ENCODE data around the gene HBS1L. TPM values are rescaled to one million over a fixed set of nuclear protein-coding genes. Genes with fewer than 3 reads are reported as not detected.

The HBS1L gene
- total RNA-seq, 1 donor: 177 TPM

GRCh38 chr6:135008072-135008940, 46.3 kb downstream of the HBS1L start:
- no peak overlapping the region for H3K4me3 ChIP-seq (ENCODE audit: low read length)
- H3K4me1 ChIP-seq (ENCODE audit: insufficient read depth, low read length): no peaks in the 10 kb centered on the region
- no peaks in the 10 kb centered on the region for H3K27me3 ChIP-seq (ENCODE audit: insufficient read depth, low read length)
- H3K9me3 ChIP-seq (ENCODE audit: low read depth, low read length): no peaks in the 10 kb centered on the region

DNA sequence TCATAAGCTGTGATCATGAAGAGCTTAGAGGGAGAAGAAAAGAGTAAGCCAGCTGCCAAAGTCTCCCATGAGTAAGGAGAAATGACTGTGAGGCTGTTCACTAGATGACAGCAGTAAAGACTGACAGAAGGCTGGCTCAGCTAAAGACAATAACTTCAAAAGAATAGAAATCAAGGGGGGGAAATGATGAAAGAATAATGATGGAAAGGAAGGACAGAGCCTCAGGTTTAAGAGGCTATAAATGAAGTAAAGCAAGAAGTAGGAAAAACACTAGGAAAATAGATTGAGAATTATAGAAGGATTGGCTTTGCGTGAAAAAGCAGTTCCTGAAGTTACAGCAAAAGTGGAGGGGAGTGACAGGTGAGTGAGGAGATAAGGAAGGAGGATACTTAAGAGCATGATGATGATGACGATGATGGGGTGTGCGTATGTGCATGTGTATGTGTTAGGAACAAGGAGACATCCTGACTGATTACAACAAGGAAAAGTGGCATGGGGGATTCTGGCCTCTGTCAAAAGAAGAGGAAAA, 48.2 kb downstream of the HBS1L start:
- Histone ChIP-seq H3K4me1 (ENCODE audit: insufficient read depth, low read length) (no peaks in the 10 kb centered on the region), H3K9me3 (ENCODE audit: low read depth, low read length) (no peaks in the 10 kb centered on the region), H3K4me3 (ENCODE audit: low read length) (no peak overlapping the region), H3K27me3 (ENCODE audit: insufficient read depth, low read length) (no peaks in the 10 kb centered on the region)

- Histone ChIP-seq H3K4me1 (ENCODE audit: insufficient read depth, low read length) (no peaks in the 10 kb centered on the region), H3K4me3 (ENCODE audit: low read length) (no peak overlapping the region), H3K27me3 (ENCODE audit: insufficient read depth, low read length) (no peaks in the 10 kb centered on the region), H3K9me3 (ENCODE audit: low read depth, low read length) (no peaks in the 10 kb centered on the region)
These were observed 50.2 kb downstream of the HBS1L start for GRCh38 chr6:135004399-135004798.

- no peak overlapping the region for H3K4me3 ChIP-seq (ENCODE audit: low read length)
- H3K4me1 ChIP-seq (ENCODE audit: insufficient read depth, low read length): no peaks in the 10 kb centered on the region
- H3K9me3 ChIP-seq (ENCODE audit: low read depth, low read length): no peaks in the 10 kb centered on the region
- no peaks in the 10 kb centered on the region for H3K27me3 ChIP-seq (ENCODE audit: insufficient read depth, low read length)
These were observed 51.5 kb downstream of the HBS1L start for GRCh38 chr6:135002974-135003703.

GRCh38 chr6:135002229-135002844, 52.3 kb downstream of the HBS1L start:
- Histone ChIP-seq H3K9me3 (ENCODE audit: low read depth, low read length) (no peaks in the 10 kb centered on the region), H3K4me3 (ENCODE audit: low read length) (no peak overlapping the region), H3K27me3 (ENCODE audit: insufficient read depth, low read length) (no peaks in the 10 kb centered on the region)

DNA sequence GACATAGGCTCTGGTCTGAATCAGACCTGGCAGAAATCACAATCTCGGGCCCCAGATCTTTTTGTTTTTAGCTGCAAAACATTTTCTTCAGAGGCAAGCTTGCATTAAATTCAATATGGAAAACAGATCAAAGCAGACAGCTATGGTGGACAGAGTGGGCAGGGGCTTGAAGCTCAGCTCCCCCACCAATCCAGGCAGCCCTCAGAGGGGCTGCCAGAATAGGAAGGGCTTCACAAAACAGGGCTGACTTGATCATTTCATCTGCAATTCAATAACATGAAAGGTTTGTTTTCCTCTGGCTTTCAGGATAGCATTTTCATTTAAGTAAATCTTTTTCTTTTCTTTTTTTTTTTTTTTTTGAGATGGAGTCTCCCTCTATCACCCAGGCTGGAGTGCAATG, 55.5 kb downstream of the HBS1L start:
- Histone ChIP-seq H3K9me3 (ENCODE audit: low read depth, low read length) (no peaks in the 10 kb centered on the region), H3K27me3 (ENCODE audit: insufficient read depth, low read length) (no peaks in the 10 kb centered on the region), H3K4me1 (ENCODE audit: insufficient read depth, low read length) (no peaks in the 10 kb centered on the region), H3K4me3 (ENCODE audit: low read length) (no peak overlapping the region)

More at GRCh38 chr6:135002229-135002844, 52.3 kb downstream of the HBS1L start:
- no peaks in the 10 kb centered on the region for H3K4me1 ChIP-seq (ENCODE audit: insufficient read depth, low read length)

- H3K9me3 ChIP-seq (ENCODE audit: low read depth, low read length): no peaks in the 10 kb centered on the region
- no peaks in the 10 kb centered on the region for H3K27me3 ChIP-seq (ENCODE audit: insufficient read depth, low read length)
- H3K4me1 ChIP-seq (ENCODE audit: insufficient read depth, low read length): no peaks in the 10 kb centered on the region
- H3K4me3 ChIP-seq (ENCODE audit: low read length): no peak overlapping the region
These were observed 57.3 kb downstream of the HBS1L start for GRCh38 chr6:134997133-134997995.

DNA sequence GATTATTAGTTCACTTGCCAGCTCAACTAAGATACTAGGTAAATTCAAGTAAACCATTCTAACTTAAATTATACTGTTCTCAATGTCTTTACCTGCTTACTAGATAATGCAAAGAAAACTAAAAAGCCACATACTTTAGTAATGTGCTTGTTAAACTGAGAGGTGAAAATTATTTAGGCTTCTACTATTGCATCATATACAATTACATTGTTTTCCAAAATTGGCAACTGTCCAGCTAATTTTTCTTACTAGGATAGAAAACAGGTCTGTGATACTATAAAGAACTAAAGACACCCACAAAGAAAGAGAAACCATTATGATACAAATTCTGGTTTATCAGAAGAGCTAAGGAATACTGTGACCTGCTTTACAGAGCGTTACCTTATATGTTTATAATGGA, 59.1 kb downstream of the HBS1L start:
- Histone ChIP-seq H3K4me3 (ENCODE audit: low read length) (no peak overlapping the region), H3K4me1 (ENCODE audit: insufficient read depth, low read length) (no peaks in the 10 kb centered on the region), H3K9me3 (ENCODE audit: low read depth, low read length) (no peaks in the 10 kb centered on the region), H3K27me3 (ENCODE audit: insufficient read depth, low read length) (no peaks in the 10 kb centered on the region)

DNA sequence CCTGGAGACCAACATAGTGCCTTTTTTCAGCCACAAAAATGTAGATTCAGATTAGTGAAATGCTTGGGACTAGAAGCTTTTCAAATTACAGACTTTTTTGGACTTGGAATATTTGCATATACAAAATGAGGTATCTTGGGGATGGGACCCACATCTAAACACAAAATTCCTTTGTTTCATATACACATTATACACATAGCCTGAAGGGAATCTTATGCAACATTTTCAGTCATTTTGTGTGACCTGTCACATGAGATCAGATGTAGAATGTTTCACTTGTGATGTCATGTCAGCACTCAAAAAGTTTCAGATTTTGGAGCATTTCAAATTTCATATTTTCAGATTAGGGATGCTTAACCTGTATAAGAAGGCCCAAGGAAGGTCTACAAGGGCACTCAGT, 60.2 kb downstream of the HBS1L start:
- Histone ChIP-seq H3K4me3 (ENCODE audit: low read length) (no peak overlapping the region), H3K27me3 (ENCODE audit: insufficient read depth, low read length) (no peaks in the 10 kb centered on the region), H3K4me1 (ENCODE audit: insufficient read depth, low read length) (no peaks in the 10 kb centered on the region), H3K9me3 (ENCODE audit: low read depth, low read length) (no peaks in the 10 kb centered on the region)

DNA sequence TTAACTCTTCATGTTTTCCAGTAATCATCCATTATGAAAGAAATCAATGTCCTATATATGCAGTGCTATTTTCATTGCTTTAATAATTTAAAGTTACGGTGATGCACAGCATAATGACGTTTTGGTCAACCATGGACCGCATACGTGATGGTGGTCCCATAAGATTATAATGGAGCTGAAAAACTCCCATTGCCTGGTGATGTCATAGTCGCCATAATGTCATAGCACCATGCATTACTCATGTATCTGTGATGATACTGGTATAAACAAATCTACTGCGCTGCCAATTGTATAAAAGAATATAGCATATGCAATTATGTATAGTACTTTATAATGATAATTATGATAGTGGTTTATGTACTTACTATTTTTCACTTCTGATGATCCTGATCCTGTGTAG, 62.5 kb downstream of the HBS1L start:
- Histone ChIP-seq H3K4me1 (ENCODE audit: insufficient read depth, low read length) (no peaks in the 10 kb centered on the region), H3K4me3 (ENCODE audit: low read length) (no peak overlapping the region), H3K9me3 (ENCODE audit: low read depth, low read length) (no peaks in the 10 kb centered on the region), H3K27me3 (ENCODE audit: insufficient read depth, low read length) (no peaks in the 10 kb centered on the region)

DNA sequence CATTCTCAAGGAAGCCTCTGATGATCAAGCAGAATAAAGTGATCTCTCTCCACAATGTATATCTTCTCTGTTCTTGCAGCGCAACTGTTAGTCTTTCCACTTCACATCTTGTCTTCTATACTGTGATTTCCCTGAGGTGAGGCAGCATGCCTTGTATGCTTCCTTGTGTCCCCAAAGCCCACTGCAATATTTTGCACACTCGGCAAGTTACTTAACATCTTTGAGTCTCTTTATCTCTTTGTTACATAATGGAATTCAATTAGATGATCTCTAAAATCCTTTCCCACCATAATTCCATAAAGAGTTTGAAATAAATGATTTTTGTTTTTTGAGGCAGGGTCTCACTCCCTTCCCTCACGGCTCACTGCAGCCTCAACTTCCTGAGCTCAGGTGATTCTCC, 64.4 kb downstream of the HBS1L start:
- Histone ChIP-seq H3K4me1 (ENCODE audit: insufficient read depth, low read length) (no peaks in the 10 kb centered on the region), H3K27me3 (ENCODE audit: insufficient read depth, low read length) (no peaks in the 10 kb centered on the region), H3K4me3 (ENCODE audit: low read length) (no peak overlapping the region), H3K9me3 (ENCODE audit: low read depth, low read length) (no peaks in the 10 kb centered on the region)

DNA sequence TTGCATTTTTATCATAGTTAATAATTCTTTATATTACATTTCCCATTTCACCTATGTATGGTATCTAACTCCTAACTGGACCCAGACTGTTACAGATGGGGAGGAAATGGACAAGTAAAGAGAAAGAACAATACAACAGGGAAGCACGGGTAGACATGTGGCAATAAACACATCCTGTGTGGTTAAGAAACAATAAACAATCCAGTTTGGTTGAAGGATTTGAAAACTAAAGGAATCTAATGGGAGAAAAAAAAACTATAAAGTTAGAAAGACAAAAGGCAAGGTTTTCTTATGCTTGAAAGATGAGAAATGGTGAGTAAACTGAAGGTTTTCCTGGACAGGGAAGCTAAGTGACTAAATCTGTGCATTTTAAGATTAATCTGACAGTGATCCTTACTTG, 69.8 kb downstream of the HBS1L start:
- Histone ChIP-seq H3K9me3 (ENCODE audit: low read depth, low read length) (no peaks in the 10 kb centered on the region), H3K27me3 (ENCODE audit: insufficient read depth, low read length) (no peaks in the 10 kb centered on the region), H3K4me1 (ENCODE audit: insufficient read depth, low read length) (no peaks in the 10 kb centered on the region), H3K4me3 (ENCODE audit: low read length) (no peak overlapping the region)

DNA sequence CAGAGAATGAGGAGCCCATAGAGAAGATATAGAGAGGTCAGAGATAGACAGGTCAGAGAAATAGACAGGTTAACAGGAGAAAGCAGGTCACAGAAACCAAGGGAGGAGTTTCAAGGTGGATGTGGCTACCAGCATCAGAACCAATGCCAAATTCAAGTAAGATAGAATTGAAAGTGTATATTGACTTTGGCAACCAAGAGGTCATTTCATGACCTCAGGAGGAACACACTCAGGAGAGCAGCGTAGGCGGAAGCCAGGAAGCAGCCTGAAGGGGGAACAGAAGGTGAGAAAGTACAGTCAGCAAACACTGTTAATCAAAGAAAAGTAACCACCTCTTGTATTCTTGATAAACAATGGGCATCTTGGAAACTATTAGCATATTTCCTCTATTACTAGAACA, 70.8 kb downstream of the HBS1L start:
- Histone ChIP-seq H3K4me1 (ENCODE audit: insufficient read depth, low read length) (no peaks in the 10 kb centered on the region), H3K4me3 (ENCODE audit: low read length) (no peak overlapping the region), H3K9me3 (ENCODE audit: low read depth, low read length) (no peaks in the 10 kb centered on the region), H3K27me3 (ENCODE audit: insufficient read depth, low read length) (no peaks in the 10 kb centered on the region)

DNA sequence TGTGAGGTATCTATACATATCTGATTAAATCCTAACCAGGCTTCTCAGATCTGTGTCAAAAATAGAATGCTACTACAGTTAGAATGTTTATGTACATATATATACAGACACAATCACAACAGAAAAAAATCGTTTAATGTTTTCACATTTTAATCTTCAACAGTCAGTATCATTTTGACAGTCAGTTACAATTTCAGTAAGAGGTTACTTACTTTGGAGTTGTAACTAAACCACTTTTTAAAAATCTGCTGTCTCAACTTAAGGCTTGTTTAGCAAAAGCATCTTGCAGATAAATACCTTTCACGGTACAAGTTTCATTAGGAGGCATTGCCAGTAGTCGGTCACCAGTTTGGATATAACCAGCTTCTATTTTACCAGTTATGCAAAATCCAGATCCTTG, 72.5 kb downstream of the HBS1L start:
- Histone ChIP-seq H3K4me1 (ENCODE audit: insufficient read depth, low read length) (no peaks in the 10 kb centered on the region), H3K9me3 (ENCODE audit: low read depth, low read length) (no peaks in the 10 kb centered on the region), H3K27me3 (ENCODE audit: insufficient read depth, low read length) (no peaks in the 10 kb centered on the region), H3K4me3 (ENCODE audit: low read length) (no peak overlapping the region)

Measured in mononuclear cell (primary cell).